Rectal smooth muscle tissue (tissue), 1 donor: Measurements from ENCODE around the gene HDAC8.
"Not testable (repeated sequence)": the region's sequence is repeated elsewhere in the genome, so short reads cannot be mapped to it uniquely, and the experiment has no call there.

ENCODE experiments used
- H3K27ac ChIP-seq: one replicate; pipeline ENCODE4 v1.7.0; 2013; ENCODE audit warnings: low read depth, low read length, inconsistent platforms
- H3K27me3 ChIP-seq: one replicate; pipeline ENCODE4 v1.7.0; 2013; ENCODE audit warnings: low read length; ENCODE audit not compliant: control insufficient read depth, insufficient read depth
- H3K36me3 ChIP-seq: one replicate; pipeline ENCODE4 v1.7.0; 2013; ENCODE audit warnings: low read length; ENCODE audit not compliant: control insufficient read depth, insufficient read depth
- H3K4me1 ChIP-seq: one replicate; pipeline ENCODE4 v1.7.0; 2013; ENCODE audit warnings: low read length; ENCODE audit not compliant: control insufficient read depth, insufficient read depth
- H3K4me3 ChIP-seq: one replicate; pipeline ENCODE4 v1.7.0; 2013; ENCODE audit warnings: low read length
- H3K9ac ChIP-seq: one replicate; pipeline ENCODE4 v1.7.0; 2013; ENCODE audit warnings: low read length

HDAC8 gene

DNA sequence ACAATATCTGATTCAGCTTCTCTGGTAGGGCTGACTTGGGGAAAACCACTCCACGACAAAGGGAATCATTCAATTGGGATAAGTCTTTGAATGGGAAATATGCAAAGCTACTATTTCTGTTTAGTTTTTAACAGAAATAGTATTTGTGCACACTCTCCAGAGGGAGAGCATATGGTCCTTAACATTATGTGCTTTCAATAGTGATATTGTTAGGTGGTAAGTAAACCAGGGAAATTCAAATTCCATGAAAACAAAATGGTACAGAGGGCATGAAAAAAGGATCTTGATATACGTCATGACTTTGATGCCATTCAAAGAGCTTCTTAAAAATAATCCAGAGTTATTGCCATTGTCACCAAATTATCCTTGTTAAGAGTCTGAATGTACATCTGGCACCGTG lies 219.9 kb downstream of the HDAC8 start:
- no peak overlapping the region for H3K27ac ChIP-seq
- H3K4me3 ChIP-seq, result no peak overlapping the region
- no peak overlapping the region for H3K9ac ChIP-seq
- H3K36me3 ChIP-seq, result no peaks in the 10 kb centered on the region
- H3K27me3 ChIP-seq, result peaks cover 2% of the 10 kb centered on the region
- H3K4me1 ChIP-seq, result no peaks in the 10 kb centered on the region

DNA sequence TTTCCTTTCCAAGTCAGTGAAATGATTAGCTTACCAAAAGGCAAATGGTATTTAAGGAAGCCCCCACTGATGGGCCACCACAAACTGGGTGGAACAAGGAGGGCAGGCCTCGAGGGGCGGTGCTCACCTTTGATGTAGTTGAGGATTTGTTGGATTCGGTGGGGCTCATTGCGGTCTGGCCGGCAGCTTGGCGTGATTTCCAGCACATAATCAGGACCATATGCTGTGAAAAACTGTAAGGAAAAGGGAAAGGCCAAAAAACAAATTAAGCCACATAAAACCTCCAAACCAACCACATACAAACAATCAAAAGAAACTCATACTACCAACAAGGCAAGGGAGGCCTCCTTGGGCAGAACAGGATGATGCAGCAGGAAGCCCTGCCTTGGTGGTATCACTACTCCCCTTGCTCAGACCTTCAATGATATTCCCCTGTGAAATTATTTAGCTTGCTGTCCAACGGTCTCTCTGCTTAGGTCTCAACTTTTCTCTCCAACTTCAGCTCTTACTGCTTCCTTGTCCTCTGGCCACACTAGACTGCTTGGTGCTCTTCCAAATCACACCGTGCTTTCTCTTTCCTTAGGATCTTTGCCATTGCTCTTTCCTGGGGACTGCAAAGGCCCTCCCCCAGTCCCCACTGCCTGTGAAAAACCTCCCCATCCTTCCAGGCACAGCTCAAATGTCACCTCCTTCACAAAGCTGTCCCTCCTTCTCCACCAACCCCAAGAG lies 220.9 kb downstream of the HDAC8 start:
- Histone ChIP-seq H3K27ac (no peak overlapping the region), H3K9ac (no peak overlapping the region), H3K36me3 (no peaks in the 10 kb centered on the region), H3K27me3 (no peaks in the 10 kb centered on the region), H3K4me1 (no peaks in the 10 kb centered on the region), H3K4me3 (no peak overlapping the region)

DNA sequence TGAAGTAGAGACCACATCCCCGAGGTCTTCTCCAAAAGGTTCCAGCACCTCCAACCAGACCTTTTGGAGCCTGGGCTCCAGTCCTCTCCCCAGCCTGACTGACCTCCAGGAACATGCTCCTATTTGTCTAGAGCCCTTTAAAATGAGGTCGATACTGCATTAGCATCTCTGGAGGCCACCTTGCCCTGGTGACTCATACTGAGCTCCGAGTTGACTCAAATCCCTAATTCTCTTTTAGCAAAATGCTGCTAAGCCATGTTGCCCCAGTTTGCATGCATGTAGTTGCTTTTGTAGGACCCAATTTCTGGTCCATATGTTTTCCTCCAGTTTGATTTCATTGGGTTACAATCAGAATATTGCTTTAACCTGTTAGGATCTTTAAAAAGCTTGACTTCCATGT lies 223.5 kb downstream of the HDAC8 start:
- H3K36me3 ChIP-seq, result no peaks in the 10 kb centered on the region
- H3K27me3 ChIP-seq, result no peaks in the 10 kb centered on the region
- H3K4me1 ChIP-seq, result no peaks in the 10 kb centered on the region
- H3K4me3 ChIP-seq, result no peak overlapping the region
- H3K27ac ChIP-seq, result no peak overlapping the region
- no peak overlapping the region for H3K9ac ChIP-seq

DNA sequence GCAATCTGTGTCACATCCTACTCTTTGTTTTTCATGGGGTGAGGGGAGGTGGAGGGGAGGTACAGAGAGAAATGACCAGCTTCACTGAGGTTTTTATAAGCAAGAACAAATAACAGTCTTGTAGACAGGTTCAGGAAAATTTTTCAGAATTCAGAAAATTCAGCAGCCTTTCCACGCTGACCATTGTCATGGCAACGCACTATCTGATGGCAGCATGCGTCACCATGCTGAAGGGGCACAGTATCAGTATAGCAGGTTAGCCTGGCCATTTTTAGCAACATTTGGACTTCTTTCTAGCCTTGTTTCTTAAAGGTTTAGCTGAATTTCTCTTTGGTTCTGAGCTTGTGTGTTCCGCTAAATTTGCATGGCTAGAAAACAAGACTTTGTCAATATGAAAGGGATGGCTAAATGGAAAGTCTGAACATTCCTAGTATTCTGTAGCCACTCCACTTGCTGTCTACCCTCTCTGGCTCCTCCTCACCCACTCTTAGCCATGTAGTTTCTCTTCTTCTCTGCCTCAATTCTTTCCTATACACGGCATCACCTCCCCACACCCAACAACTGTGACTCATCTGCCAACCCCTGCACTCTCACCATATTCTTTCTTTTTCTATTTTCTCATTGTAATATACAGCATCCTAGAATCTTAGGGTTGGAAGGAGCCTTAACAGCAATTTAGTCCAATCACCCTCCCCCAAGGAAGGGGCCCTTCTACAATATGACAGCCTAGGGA lies 224.2 kb downstream of the HDAC8 start:
- no peak overlapping the region for H3K9ac ChIP-seq
- H3K27me3 ChIP-seq, result no peaks in the 10 kb centered on the region
- H3K4me3 ChIP-seq, result no peak overlapping the region
- no peak overlapping the region for H3K27ac ChIP-seq
- no peaks in the 10 kb centered on the region for H3K4me1 ChIP-seq
- no peaks in the 10 kb centered on the region for H3K36me3 ChIP-seq

DNA sequence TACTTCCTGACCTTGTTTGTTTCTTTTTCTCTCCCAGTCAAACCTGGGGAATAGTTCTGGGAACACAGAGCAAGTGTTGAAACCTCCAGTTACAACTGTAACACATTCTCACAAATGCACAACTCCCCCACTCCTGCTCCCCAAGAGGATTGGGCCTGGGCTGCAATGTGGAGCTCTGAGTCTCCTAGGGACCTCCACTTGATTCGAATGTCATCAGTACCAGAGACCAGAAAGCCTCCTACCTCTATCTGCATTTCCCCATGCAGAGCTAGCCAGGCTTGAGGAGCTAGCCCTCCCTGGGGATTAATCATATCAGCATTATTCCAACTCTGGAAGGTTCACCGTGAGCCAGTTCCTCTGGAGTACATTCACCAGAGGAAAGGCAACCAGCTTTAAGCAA lies 225.3 kb downstream of the HDAC8 start:
- Histone ChIP-seq H3K4me3 (no peak overlapping the region), H3K36me3 (no peaks in the 10 kb centered on the region)

DNA sequence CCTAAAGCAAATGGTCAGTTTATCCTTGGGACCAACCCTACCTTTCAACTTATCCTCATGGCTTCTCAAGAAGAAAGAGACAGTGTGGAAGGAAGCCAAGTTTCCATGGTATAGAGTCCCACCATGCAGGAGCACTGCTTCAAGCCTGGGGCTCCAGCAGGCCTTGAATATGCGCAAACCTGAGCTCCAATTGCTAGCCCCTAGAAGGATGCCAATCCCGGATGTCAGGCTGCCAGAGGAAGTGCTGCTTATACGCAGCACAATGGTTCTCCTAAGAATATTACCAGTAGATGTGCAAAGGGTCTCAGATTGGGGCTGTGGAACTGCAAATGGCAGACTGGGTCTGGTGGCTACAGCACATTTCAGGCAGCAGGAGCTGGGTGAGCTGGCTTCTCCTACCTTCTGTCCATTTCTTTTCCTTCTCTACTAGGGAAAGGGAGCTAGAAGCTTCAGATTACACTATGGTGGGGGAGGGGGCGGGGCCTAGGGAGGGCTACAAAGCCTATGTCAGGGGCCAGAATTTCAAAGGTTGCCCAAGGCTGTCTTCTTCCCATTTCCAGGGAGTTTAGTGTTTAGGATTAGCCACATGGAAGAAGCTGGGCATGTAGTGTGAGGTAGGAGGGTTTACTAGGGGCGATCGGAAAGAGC lies 226.2 kb downstream of the HDAC8 start:
- Histone ChIP-seq H3K4me3 (no peak overlapping the region), H3K4me1 (no peaks in the 10 kb centered on the region), H3K9ac (no peak overlapping the region), H3K36me3 (no peaks in the 10 kb centered on the region), H3K27ac (no peak overlapping the region), H3K27me3 (no peaks in the 10 kb centered on the region)

More for the DNA sequence above, 225.3 kb downstream of the HDAC8 start:
- no peak overlapping the region for H3K27ac ChIP-seq
- H3K27me3 ChIP-seq, result no peaks in the 10 kb centered on the region
- H3K4me1 ChIP-seq, result no peaks in the 10 kb centered on the region
- no peak overlapping the region for H3K9ac ChIP-seq

DNA sequence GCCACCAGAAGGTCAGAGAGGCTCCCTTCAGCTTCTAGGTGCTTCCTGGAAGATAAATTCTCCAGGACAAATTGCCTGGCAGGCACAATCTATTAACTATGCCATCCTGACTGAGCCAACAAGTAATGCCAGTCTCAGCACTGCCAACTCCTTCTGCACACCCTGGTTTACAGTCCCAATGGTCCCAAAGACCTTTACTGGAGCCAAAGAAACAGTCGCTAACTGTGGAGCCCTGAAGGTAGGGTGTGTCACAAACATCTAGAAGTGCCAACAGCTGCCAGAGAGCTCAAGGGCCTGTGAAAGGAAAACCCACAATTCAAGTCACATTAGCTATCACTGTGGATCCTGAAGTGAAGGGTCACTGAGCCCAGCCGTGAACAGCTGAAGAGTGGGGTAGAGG lies 232.0 kb downstream of the HDAC8 start:
- Histone ChIP-seq H3K4me3 (no peak overlapping the region), H3K4me1 (no peaks in the 10 kb centered on the region), H3K9ac (no peak overlapping the region), H3K36me3 (no peaks in the 10 kb centered on the region), H3K27ac (no peak overlapping the region), H3K27me3 (no peaks in the 10 kb centered on the region)

DNA sequence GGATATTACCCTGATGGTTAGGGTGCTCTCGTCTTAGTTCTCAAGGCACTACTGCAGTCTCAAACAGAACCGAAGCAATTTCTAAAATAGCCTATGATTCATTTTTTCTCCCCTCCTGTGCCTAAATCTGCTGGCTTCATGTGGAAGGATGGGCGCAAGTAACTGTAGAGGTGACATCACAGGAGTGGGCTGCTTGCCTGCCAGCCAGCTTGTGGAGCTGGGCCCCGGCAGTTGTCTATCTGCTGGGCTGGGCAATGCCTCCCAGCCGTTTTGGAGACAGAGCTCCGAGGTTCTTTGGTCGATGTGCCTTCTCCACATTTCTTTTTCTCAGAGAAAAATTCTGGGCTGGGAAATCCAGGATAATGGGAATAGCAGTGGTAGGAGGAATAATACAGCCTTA lies 232.6 kb downstream of the HDAC8 start:
- Histone ChIP-seq H3K27ac (no peak overlapping the region), H3K36me3 (no peaks in the 10 kb centered on the region), H3K4me3 (no peak overlapping the region), H3K27me3 (no peaks in the 10 kb centered on the region), H3K9ac (no peak overlapping the region), H3K4me1 (no peaks in the 10 kb centered on the region)

DNA sequence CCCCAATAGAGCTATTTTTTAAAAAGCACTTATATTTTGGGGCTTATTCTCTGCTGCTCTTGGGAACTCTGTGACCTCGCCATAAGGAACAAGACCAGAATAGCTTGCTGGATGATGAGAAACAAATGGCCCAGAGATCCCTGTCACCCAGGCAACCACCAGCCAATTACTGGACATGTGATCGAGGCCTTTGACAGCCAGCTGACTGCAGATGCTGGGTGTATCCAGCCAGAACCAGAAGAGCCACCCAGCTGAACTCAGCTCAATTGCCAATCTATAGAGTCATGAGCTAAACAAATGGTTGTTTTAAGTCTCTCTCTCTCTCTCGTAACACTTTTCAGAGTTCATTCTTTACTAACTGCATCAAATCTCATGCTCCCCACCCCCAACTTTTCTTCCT lies 242.5 kb downstream of the HDAC8 start:
- Histone ChIP-seq H3K4me3 (no peak overlapping the region), H3K36me3 (no peaks in the 10 kb centered on the region), H3K9ac (no peak overlapping the region), H3K27me3 (no peaks in the 10 kb centered on the region), H3K4me1 (no peaks in the 10 kb centered on the region), H3K27ac (no peak overlapping the region)

DNA sequence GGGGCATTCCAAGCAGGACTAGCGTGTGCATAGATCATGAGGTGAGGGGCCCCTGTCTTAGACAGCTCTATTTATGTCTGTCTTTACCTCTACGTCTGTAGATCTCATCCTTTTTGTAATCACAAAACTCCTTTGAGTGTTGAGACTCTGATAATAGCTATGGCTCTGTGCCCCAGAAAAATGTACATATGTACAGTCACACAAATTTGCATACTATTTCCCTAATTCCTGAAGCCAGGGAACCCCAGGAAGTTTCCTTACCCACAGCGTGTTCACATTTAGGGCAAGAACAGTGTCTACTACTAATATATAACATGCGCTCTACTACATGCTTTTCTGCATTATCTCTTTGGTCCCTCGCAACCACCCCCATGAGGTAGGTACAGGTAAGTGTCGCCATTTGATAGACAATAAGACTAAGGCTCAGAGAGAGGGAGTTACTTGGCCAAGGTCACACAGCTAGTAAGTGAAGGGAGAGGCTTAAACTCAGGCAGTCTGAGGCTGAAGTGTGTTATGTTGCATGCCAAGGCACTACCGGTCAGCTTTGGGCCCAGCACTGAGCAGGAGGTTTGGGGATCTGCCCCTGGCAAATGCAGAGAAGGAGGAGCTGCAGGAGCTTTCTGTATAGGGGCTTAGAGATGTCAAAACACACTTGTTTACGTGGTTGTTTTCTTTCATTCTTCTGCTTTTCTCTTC lies 245.9 kb downstream of the HDAC8 start:
- H3K4me1 ChIP-seq, result no peaks in the 10 kb centered on the region
- H3K27ac ChIP-seq, result no peak overlapping the region
- H3K36me3 ChIP-seq, result no peaks in the 10 kb centered on the region
- no peak overlapping the region for H3K4me3 ChIP-seq
- no peaks in the 10 kb centered on the region for H3K27me3 ChIP-seq
- H3K9ac ChIP-seq, result no peak overlapping the region

DNA sequence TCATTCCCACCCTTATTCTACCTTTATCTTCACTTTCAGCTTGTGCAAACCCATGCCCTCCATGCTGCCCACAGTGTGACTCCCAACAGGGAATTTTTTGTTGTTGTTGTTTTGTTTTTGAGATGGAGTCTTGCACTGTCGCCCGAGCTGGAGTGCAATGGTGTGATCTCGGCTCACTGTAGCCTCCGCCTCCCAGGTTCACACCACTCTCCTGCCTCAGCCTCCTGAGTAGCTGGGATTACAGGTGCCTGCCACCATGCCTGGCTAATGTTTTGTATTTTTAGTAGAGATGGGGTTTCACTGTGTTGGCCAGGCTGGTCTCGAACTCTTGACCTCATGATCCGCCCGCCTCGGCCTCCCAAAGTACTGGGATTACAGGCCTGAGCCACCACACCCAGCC lies 253.0 kb downstream of the HDAC8 start:
- not testable (repeated sequence) for H3K4me3 ChIP-seq, H3K27ac ChIP-seq, H3K4me1 ChIP-seq, H3K27me3 ChIP-seq, H3K9ac ChIP-seq, H3K36me3 ChIP-seq

DNA sequence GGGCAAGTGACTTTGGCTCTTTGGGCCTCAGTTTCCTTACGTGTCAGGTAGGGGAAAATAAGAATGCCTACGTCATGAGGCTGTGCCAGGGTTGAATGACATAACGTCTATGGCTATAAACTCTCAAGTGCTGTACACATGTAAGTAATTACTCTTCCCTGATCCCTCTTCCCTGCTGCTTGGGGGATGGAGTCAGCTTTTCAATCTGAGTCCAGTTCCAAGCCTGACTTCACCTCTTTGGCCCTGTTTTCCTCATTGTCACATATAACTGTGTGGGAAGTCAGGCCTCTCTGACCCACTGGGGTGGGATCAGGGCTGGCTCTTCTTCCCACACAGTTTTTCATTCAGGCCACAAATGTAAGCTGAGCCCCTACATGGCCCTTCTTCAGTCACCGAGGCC lies 255.5 kb downstream of the HDAC8 start:
- no peak overlapping the region for H3K27ac ChIP-seq
- H3K4me1 ChIP-seq, result peaks cover 4% of the 10 kb centered on the region
- no peaks in the 10 kb centered on the region for H3K27me3 ChIP-seq
- H3K36me3 ChIP-seq, result no peaks in the 10 kb centered on the region
- no peak overlapping the region for H3K9ac ChIP-seq
- H3K4me3 ChIP-seq, result no peak overlapping the region
